Fibroblast of skin of back (primary cell): Measurements from ENCODE around the gene CDV3.
A peak's percentile ranks its signal among the peaks of the same experiment; 100 is the strongest.

ENCODE experiments used
- DNase-seq: peaks from one replicate; pipeline ENCODE4 v3.0.0-alpha.2; 2013

Gene CDV3

GRCh38 chr3:133606902-133607301 lies 33.4 kb downstream of the CDV3 start:
- DNase-seq: no peak

GRCh38 chr3:133607816-133608215 lies 34.3 kb downstream of the CDV3 start:
- DNase-seq: no peak

- DNase-seq: no peak
Observed at GRCh38 chr3:133608388-133608787, 34.9 kb downstream of the CDV3 start.

- peak; percentile 67 for DNase-seq
Observed at GRCh38 chr3:133610031-133610430, 36.5 kb downstream of the CDV3 start.

GRCh38 chr3:133611534-133611933 lies 38.0 kb downstream of the CDV3 start:
- DNase-seq: no peak

- no peak for DNase-seq
Observed at GRCh38 chr3:133620066-133620784, 46.7 kb downstream of the CDV3 start.

- no peak for DNase-seq
Observed at GRCh38 chr3:133627789-133628188, 54.3 kb downstream of the CDV3 start.

- DNase-seq: no peak
Observed at GRCh38 chr3:133629146-133629545, 55.7 kb downstream of the CDV3 start.

- DNase-seq: no peak
Observed at GRCh38 chr3:133633439-133633838, 60.0 kb downstream of the CDV3 start.
